ENCODE results near the gene CRYL1. TPM values are rescaled to one million over a fixed set of nuclear protein-coding genes. Genes with fewer than 3 reads are reported as not detected.
A peak's percentile ranks its signal among the peaks of the same experiment; 100 is the strongest.

The CRYL1 gene
- total and polyA plus RNA-seq, 9 of the 15 experiments (the other 6 are each of a cell fraction or from before 2014, with no cell fraction given): 1.0 to 6.9 (median 2.4) TPM

DNA sequence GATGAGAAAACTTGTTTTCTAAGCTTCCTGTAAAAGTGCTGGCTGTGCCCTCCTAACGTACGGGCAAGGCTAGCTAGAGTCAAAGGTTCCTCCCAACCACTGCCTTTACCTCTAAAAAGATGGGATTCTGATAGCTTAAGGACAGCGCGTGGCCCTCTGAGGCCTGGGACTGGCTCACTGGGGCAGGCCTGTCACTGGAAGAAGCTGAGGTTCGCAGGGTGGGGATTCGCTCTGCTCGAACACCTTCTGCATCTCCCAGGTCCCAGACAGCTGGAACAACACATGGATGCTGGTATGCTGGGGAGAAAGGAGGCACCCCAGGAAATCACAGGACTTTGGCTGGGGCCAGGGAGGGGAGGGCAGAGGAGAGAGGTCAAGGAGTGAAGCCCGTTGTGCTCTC lies 53.1 kb downstream of the CRYL1 start (continued):
- TF ChIP-seq, protein P1, sequence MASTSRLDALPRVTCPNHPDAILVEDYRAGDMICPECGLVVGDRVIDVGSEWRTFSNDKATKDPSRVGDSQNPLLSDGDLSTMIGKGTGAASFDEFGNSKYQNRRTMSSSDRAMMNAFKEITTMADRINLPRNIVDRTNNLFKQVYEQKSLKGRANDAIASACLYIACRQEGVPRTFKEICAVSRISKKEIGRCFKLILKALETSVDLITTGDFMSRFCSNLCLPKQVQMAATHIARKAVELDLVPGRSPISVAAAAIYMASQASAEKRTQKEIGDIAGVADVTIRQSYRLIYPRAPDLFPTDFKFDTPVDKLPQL (IDR thresholded peaks at IDR 0.05; ENCODE audit: extremely low read depth, insufficient read length): no peak
- no peak for TF ChIP-seq MYC (IDR thresholded peaks at IDR 0.05; ENCODE audit: low read depth, low read length)
- no peak for TF ChIP-seq MYC (CRISPR knock-in tag; IDR thresholded peaks at IDR 0.05; ENCODE audit: borderline replicate concordance, low read depth)
- TF ChIP-seq NELFE (IDR thresholded peaks at IDR 0.05; ENCODE audit: insufficient read depth, insufficient read length): no peak
- no peak for TF ChIP-seq CBX2 (IDR thresholded peaks at IDR 0.05; ENCODE audit: insufficient read depth, low read length, poor library complexity, severe bottlenecking)
- TF ChIP-seq MYBL2 (IDR thresholded peaks at IDR 0.05; ENCODE audit: low read depth): no peak
- TF ChIP-seq MYBL2 (CRISPR knock-in tag; IDR thresholded peaks at IDR 0.05; ENCODE audit: borderline replicate concordance): no peak

DNA sequence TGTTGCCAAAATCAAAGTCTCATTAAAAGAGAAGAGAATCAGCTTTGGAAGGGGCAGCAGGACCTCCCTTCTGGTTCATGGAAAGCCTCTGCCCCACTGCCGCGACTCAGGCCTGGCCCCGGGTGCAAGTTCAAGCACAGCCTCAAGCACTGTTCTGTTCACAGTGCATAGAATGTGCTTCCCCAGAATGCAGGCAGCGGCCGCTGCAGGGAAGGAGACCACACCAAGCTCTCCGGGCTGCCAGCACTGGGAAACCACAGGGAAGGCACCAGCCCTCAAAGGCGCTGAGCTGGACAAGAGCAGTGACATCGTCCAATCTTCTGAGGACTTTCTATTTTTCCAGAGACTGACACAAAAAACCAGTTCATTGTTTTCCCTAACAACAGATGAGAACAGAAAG lies 55.5 kb downstream of the CRYL1 start:
- Histone ChIP-seq H3K4me1 (replicated peaks in 1 of 2; ENCODE audit: control insufficient read depth in 2 of 2, insufficient read depth in 2 of 2, low read length in 2 of 2) (no peaks in the 10 kb centered on the region), H2AFZ (ENCODE audit: low read depth, low read length) (no peak overlapping the region), H3K79me2 (ENCODE audit: control insufficient read depth, insufficient read depth, low read length) (no peaks in the 10 kb centered on the region), H3K4me3 (no peak overlapping the region), H4K20me1 (replicated peaks; ENCODE audit: control insufficient read depth, insufficient read depth, low read length) (no peaks in the 10 kb centered on the region), H3K9me1 (ENCODE audit: control insufficient read depth, insufficient read depth, low read length) (no peaks in the 10 kb centered on the region), H3K9ac (ENCODE audit: insufficient read depth in 1 of 2, low read depth in 2 of 2, low read length in 2 of 2) (no peak overlapping the region), H3K9me3 (replicated peaks; ENCODE audit: control insufficient read depth, insufficient read depth, low read depth, low read length) (no peaks in the 10 kb centered on the region), H3K36me3 (ENCODE audit: control insufficient read depth, insufficient read depth, low read length) (no peaks in the 10 kb centered on the region), H3K27me3 (ENCODE audit: control insufficient read depth in 2 of 2, insufficient read depth in 2 of 2, low read length in 2 of 2) (peaks cover 3 to 19% of the 10 kb centered on the region in 2 experiments; a peak in 3 of 5 replicates), H3K27ac (ENCODE audit: extremely low read depth, low read depth, low read length) (no peak overlapping the region), H3K4me2 (ENCODE audit: insufficient read depth, low read length) (no peak overlapping the region)
- CTCF ChIA-PET (ENCODE audit: low intra/inter-chr PET ratio): no interaction called here
- intact Hi-C loops (cut with micrococcal nuclease): no loop called here
- POLR2A ChIA-PET: interaction anchor here (0.6 kb wide), 3 partner anchors 13 to 591 kb away, joined by 3 to 4 read pairs (median 4); partner anchors contain the start of gene LATS2
- in situ Hi-C loops (cut with MboI): no loop called here
- FAIRE-seq (no peak), DNase-seq (ENCODE audit: extremely low read depth in 1 of 4, low spot score in 3 of 4) (no peak), ATAC-seq (peak; percentile 42; the same call in 1 of the 3 replicates)
- 30% methylated on average over 3 of the region's 8 CpGs for WGBS (ENCODE audit: insufficient coverage, low coverage, missing lambda C conversion rate)
- no peak for TF ChIP-seq WHSC1 (IDR thresholded peaks at IDR 0.05; ENCODE audit: low read length)
- TF ChIP-seq, protein P2, sequence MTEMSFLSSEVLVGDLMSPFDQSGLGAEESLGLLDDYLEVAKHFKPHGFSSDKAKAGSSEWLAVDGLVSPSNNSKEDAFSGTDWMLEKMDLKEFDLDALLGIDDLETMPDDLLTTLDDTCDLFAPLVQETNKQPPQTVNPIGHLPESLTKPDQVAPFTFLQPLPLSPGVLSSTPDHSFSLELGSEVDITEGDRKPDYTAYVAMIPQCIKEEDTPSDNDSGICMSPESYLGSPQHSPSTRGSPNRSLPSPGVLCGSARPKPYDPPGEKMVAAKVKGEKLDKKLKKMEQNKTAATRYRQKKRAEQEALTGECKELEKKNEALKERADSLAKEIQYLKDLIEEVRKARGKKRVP (CRISPR knock-in tag; IDR thresholded peaks at IDR 0.05): no peak
- BruUV-seq (replicated peaks): no TSS peak

Measured in K562 (cell line).